GM21723 (cell line): ENCODE results near the gene HES5.

Source experiments
- ATAC-seq: cut with Tn5 transposase; IDR thresholded peaks from one replicate; pipeline ENCODE4 v1.9.1; 2021; ENCODE audit warnings: mild to moderate bottlenecking, moderate library complexity; ENCODE audit not compliant: unreplicated experiment

HES5 gene

GRCh38 chr1:2483026-2483425 lies 47.0 kb downstream of the HES5 start:
- ATAC-seq: no peak

- ATAC-seq: no peak
Measured at GRCh38 chr1:2482588-2482987, 47.5 kb downstream of the HES5 start.

GRCh38 chr1:2481885-2482284 lies 48.2 kb downstream of the HES5 start:
- no peak for ATAC-seq

GRCh38 chr1:2480986-2481364 lies 49.1 kb downstream of the HES5 start:
- no peak for ATAC-seq

- no peak for ATAC-seq
Measured at GRCh38 chr1:2480236-2480985, 49.7 kb downstream of the HES5 start.

GRCh38 chr1:2479618-2480017 lies 50.4 kb downstream of the HES5 start:
- ATAC-seq: no peak

- no peak for ATAC-seq
Measured at GRCh38 chr1:2479186-2479585, 50.9 kb downstream of the HES5 start.
